ENCODE measurements around the gene RSPO4.
A peak's percentile ranks its signal among the peaks of the same experiment; 100 is the strongest.
"Not testable (repeated sequence)": the region's sequence is repeated elsewhere in the genome, so short reads cannot be mapped to it uniquely, and the experiment has no call there.

Gene RSPO4

GRCh38 chr20:1001911-1002681 is at the start of gene RSPO4:
RSPO4 (minus strand) TSS chr20:1002311; CDS start chr20:1002164, 147 bp downstream.
- DNase-seq, result no peak

- no peak for DNase-seq
Observed at GRCh38 chr20:1050440-1050839, 48.3 kb upstream of the RSPO4 start.

DNA sequence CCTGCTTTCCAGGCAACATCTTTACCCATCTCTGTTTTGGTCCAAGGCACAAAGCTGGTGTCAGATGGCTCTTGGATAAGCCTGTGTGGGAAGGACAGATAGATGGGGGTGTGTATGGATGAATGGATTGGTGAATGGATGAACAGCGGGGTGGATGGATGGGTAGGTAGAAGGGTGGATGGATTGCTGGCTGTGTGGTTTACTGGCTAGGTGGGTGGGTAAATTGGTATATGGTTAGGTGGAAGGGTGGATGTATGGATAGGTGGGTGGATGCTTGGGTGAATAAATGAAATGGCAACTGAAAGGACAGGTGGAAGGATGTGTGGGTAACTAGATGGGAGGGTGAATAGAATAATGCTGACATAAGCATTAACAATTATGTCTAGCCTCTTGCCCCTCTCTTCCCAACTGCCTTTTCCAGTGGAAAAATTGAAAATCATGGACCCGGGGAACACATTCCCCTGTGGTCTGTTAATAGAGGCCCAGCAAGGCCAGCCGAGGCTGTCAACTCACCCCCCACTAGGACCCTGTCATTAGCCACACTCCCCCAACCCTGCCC is 43.8 kb upstream of the RSPO4 start:
- no peak for DNase-seq

DNA sequence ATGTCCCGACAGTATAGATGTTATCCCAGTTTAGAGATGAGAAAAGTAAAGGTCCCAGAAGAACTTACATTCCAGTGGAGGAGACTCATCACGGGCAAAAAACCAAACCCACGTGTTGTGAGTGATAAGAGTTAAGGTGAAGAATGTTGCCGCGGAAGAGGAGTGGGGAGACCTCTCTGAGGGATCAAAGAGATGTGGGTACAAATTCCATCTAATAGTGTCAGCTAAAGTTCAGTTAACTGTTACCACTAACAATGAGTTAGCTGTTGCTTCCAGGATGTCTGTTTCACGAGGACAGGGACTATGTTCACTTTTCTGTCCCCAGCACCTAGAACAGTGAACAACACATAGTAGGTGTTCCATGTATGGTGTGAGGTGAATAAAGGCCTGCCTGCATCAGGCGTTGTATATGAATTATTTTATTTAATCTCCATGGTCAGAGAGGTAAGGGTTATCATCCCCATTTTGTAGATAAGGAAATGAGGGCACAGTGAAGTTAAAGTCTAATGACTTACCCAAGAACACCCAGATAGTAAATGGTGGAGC is 39.8 kb upstream of the RSPO4 start:
- no peak for DNase-seq

- no peak for DNase-seq
Observed at GRCh38 chr20:1038205-1038604, 36.1 kb upstream of the RSPO4 start.

- no peak for DNase-seq
Observed at GRCh38 chr20:1037039-1037438, 34.9 kb upstream of the RSPO4 start.

DNA sequence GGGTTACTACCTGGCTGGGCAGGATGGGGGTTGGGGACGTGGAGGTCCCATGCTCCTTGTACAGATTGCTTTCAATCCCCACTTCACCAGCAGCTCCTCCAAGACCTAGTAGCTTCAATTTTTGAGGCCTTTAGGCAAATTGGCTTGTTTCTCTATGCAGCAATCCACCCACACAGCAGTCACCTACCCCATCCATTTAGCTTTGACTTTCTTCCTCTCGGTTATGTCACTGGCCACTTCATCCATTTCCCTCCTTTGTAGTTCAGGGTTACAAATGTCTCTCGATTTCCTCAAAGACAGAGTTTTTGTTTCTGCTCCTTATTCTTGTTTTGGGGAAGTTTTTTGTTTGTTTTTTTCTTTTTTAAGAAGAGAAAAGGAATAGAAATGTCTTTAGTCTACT is 33.4 kb upstream of the RSPO4 start:
- DNase-seq, result no peak

- DNase-seq, result no peak
Observed at GRCh38 chr20:1034415-1034789, 32.3 kb upstream of the RSPO4 start.

GRCh38 chr20:1033751-1034414 is 31.8 kb upstream of the RSPO4 start:
- DNase-seq, result no peak

- DNase-seq, result no peak
Observed at GRCh38 chr20:1029980-1030379, 27.9 kb upstream of the RSPO4 start.

DNA sequence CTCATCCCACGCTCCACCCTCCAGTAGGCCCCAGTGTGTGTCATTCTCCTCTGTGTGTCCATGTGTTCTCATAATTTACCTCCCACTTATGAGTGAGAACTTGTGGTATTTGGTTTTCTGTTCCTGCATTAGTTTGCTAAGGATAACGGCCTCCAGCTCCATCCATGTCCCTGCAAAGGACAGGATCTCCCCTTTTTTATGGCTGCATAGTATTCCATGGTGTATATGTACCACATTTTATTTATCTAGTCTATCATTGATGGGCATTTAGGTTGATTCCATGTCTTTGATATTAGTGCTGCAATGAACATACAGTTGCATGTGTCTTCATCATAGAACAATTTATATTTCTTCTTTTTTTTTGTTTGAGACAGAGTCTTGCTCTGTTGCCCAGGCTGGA is 24.1 kb upstream of the RSPO4 start:
- not testable (repeated sequence) for DNase-seq

- DNase-seq, result no peak
Observed at GRCh38 chr20:1022871-1023270, 20.8 kb upstream of the RSPO4 start.

DNA sequence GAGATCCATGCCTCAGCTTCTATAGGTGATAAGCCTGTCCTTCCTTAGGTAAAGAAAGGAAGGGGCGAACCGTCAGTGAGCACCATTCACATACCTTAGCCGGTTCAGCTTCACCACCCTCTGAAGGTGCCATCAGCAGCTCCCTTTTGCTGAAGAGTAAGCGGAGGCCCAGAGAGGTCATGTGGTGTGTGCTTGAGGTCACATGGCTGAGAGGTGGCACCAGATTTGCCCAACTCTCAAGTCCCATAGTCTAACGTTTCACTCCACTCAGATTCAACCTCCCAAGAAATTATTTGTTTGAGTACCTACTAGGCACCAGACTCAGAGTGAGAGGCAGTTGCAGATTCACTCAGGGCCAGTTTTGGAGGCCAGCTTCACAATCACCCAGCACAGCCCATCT is 18.5 kb upstream of the RSPO4 start:
- DNase-seq, result no peak

GRCh38 chr20:1019344-1019743 is 17.2 kb upstream of the RSPO4 start:
- DNase-seq, result no peak

DNA sequence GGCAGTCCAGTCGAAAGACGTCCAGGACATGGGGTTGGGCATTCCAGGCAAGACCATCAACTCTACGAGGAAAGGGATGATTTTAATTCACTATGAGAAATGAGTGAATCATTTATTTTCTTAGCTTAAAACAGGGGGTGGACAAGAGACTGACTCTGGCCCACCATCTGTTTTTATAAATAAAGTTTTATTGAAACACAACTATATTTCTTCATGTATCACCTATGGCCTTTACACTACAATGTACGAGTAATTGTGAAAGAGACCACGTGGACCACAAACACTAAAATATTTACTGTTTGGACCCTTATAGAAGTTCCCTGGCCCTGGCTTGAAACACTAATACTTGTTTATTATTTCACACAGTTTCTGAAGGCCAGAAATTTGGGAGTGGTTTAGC is 15.6 kb upstream of the RSPO4 start:
- DNase-seq, result no peak

GRCh38 chr20:1015181-1015580 is 13.1 kb upstream of the RSPO4 start:
- DNase-seq, result no peak

DNA sequence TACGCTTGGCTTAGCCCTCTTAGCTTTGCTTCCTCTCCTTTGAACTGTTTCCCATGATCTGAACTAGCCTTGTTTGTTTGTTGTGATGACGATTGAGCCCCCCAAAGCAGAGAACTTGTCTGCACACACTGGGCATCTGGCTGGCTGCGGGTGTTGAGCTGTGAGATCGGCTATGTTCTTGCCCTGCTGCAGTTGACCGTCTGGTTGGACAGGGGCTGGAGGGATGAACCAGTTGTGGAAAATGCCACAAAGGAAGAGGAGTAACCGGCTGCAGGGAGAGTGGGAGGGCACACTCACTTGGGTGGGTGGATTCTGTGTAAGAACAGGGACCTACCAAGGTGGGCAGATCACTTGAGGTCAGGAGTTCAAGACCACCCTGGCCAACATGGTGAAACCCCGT is 12.4 kb upstream of the RSPO4 start:
- DNase-seq, result no peak

DNA sequence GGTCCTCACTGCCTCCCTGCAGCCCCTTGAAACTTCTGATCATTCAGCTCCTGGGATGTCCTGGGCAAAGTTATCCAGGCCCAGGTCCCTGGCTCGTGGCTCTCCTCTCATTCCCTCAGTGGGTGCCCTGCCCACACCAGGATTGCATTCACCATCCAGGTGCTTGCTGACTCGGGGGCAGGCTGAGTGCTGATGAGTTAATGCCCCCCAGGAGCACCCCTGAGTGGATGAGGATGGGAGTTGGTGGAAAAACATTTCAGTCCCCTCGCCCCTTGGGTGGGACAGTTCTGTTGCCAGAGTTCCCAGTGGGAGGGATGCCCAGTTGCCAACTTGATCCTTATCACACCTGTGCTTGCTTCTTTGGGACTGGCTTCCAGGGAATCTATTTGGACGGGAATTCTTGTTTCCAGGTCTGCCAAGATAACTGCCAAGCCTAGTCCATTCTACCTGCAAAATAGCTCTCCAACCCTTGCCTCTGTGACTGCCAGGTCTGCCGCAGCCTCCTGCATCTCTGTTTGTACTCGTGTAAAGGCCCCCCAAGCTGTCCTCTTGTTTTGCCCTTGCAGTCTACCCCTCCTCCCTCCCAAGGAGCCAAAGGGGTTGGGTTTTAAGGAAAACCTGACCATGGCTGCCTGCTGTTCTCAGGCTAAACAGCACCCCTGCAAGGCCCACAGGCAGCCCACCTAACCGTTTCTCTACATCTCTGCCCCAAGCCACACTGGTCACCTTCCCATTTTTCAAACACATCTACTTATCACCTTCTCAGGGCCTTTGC is 11.6 kb upstream of the RSPO4 start:
- no peak for DNase-seq

DNA sequence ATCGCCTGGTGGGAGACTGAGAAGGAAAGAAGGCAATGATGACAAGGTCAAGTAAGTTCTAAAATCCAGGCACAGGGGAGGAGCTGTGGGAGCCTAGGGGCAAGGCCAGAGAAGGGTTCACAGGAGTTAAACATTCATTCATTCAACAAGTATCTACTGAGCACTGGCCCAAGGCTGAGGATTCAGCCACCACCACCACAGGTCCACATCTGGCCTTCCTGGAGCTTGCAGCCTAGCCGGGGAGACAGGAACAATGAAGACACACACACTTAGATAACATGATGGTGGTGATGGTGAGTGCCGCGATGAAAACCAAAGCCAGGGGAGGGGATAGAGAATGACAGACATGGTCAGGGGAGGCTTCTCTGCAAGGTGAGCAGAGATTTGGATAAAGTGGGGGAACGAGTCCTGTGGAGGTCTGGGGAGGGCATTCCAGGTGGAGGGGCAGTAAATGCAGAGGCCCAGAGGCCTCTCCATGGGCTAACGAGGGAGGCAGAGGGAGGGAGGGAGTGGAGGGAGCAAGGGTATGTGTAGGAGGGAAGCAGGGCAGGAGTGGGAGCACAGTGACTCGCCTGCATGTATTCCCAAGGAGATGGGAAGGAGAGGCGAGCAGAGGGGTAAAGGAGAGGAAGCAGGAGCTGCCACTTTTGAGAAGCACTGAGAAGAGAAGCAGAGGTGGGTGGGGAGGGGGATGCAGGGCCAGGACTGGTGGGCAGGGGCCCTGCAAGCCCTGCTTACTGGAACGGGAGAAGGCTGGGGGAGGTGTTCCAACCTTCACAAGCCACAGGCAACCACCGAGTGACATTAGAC is 10.5 kb upstream of the RSPO4 start:
- DNase-seq, result no peak

DNA sequence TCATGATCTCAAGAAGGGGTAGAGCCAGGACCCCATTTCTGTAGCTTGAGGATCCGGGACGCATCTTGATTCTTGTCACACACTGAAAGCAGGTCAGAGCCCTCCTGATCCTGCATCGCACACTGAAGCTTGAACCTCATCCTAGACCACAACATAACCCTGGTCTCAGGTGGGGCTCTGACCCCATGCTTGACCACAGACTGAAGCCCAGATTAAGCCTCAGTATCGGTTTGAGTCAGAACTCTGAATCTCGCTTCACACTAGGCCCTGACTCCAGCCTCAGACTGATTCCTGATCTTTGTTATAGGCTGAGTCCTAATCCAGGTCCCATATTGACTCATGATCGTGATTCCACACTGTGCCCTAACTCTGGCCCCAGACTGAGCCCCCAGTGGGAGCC is 8.5 kb upstream of the RSPO4 start:
- no peak for DNase-seq

DNA sequence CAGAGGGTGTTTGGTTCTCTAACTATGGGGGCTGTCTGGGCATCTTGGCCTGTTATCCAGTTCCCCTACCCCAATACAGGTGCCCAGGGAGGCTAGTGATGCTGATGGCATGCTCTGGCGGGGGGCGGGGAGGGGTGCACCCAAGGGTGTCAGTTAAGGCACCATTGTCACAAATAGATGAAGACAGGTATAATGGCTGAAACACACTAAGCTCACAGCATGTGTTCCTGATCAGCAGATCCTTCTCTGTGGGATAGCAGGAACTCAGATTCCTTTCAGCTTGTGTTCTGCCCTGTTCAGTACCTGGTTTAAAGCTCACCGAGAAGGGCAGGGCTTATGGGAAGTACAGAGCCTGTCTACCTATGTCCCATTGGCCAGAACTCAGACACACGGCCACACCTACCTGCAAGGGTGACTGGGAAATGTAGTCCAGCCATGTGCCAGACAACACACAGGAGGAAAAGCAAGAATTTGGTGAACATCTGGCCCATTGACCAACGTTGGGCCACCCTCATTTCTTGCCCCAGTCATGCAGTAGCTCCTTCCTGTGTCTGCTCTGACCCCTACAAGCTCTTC is 3.4 kb upstream of the RSPO4 start:
- peak; percentile 2 to 10 for DNase-seq

Measured in NCI-H2081 (cell line).